GM21526 (cell line): Measurements from ENCODE around the gene GPSM1.
"Not testable (repeated sequence)": the region's sequence is repeated elsewhere in the genome, so short reads cannot be mapped to it uniquely, and the experiment has no call there.

ENCODE experiments used
- ATAC-seq: cut with Tn5 transposase; IDR thresholded peaks from one replicate; pipeline ENCODE4 v1.9.1; 2021; ENCODE audit warnings: moderate library complexity; ENCODE audit not compliant: unreplicated experiment, low FRiP score

Gene GPSM1

DNA sequence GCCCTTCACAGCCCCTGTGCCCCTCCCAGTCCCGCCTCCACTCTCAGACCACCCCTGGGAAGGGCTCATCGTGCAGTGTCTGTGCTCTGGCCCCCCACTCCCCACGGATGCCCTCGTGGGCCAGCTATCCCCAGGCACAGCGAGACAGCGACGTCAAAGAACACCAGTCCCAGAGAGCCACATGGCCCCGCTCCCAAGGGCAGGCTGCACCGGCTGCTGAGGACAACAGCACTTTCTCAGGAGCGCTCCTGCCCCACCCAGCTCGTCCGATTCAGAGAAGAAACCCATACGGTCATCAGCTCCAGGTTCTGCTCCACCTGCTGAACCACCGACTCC lies 77.4 kb downstream of the GPSM1 start:
- ATAC-seq, result no peak

DNA sequence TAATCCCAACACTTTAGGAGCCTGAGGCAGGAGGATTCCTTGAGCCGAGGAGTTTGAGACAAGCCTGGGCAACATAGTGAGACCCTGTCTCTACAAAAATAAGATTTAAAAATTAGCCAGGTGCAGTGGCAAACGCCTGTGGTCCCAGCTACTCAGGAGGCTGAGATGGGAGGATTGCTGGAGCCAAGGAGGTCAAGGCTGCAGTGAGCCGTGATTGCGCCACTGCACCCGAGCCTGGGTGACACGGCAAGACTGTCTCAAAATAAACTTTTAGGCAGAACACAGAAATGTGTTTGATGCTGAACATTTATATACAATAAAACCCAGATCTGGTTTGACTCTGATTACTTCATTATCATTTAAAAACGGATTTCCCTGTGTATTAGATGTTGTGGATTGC lies 78.1 kb downstream of the GPSM1 start:
- ATAC-seq, result no peak

DNA sequence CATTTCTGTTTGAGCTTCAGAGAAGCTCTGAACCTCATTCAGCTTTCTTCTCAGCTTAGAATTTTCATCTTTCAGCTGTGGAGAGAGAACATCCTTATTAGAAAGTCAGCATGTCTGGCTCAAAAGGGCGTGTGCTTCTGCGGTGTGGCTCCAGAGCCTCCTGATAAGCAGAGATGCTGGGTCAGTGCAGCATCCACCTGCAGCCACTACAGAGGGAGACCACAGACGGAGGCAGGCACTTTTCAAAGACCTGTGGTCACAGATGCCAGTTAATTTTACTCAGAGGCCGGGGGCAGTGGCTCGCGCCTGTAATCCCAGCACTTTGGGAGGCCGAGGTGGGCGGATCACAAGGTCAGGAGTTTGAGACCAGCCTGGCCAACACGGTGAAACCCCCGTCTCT lies 78.6 kb downstream of the GPSM1 start:
- not testable (repeated sequence) for ATAC-seq

DNA sequence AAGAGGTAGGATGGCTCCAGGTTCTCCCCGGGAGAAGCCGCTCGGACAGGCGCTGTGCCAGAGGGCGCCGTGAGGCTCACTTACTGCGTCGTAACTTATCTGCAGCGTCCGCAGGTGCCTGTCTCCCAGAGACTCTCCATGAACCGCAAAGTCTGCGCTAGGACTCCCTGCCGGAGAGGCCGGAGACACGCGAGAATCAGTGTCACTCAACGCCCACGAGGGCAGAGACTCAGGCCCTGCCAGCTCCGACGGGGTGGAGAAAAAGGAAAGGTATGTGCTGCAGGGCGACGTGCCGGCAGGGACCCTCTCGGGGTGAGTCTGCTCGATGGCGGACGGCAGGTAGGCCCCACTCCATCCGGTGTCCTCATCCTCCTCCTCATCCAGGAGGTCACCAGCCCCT lies 79.7 kb downstream of the GPSM1 start:
- ATAC-seq, result not testable (repeated sequence)

DNA sequence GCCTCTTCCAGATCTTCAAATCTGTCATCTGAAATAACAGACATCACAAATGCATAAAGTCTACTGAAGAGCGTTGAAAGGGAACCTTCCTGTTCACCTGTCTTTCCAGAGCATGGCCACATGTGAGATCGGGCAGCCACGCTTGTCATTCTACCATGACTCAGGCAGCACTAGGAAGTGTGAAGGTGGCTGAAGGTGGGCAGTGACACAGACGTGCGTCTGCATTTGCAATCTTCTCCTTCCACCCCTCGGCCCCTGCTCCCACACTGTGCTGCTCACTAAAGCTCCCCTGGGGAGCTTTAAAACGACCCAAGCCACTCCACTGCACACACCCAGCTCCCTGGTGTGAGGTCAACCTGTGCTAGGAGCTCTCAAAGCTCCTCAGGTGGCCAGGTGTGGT lies 80.6 kb downstream of the GPSM1 start:
- no peak for ATAC-seq
